GM21447 (cell line): ENCODE measurements around the gene SPSB1.

Experiments
- ATAC-seq: cut with Tn5 transposase; IDR thresholded peaks from one replicate; pipeline ENCODE4 v1.9.1; 2021; ENCODE audit not compliant: unreplicated experiment

Gene SPSB1

GRCh38 chr1:9340864-9341263 is 48.2 kb downstream of the SPSB1 start:
- ATAC-seq, result no peak

DNA sequence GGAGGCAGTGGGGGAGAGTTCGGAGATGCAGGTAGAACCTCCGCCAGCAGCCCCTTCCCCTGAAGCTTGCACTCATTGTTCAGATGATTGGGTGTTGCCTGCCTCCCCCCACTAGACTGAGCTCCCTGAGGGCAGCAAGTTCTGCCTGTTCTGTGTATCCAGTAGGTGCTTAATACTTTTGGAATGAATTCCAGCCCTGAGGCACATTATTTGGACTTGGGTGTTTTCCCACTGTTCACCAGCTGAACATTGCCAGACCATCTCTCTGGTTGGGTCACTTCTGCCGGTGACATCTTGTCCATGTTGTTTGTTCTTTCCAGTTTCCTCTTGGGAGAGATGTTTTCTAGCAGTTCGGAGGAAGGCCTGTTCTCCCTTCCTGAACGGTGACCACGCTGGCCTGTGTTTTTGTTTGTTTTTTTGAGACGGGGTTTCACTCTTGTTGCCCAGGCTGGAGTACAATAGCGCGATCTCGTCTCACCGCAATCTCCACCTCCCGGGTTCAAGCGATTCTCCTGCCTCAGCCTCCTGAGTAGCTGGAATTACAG is 48.7 kb downstream of the SPSB1 start:
- ATAC-seq, result no peak

DNA sequence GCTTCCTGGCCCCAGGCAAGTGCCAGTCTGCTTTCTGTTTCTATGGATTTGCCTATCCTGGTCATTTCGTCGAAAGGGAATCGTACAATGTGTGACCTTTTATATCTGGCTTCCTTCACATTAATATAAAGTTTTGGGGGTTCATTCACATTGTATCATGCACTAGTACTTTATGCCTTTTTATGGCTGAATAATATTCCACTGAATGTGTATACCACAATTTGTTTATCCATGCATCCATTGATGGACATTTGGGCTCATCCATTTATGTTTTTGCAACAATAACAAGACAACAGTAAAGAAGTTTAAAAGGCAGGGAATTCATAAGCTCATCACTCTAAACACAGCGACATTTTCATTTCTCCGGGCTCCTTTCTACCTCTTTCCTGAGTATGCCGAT is 50.6 kb downstream of the SPSB1 start:
- ATAC-seq, result no peak

- no peak for ATAC-seq
Observed at GRCh38 chr1:9344426-9345200, 51.9 kb downstream of the SPSB1 start.

- ATAC-seq, result no peak
Observed at GRCh38 chr1:9345471-9345870, 52.8 kb downstream of the SPSB1 start.

- ATAC-seq, result no peak
Observed at GRCh38 chr1:9345922-9346321, 53.2 kb downstream of the SPSB1 start.

GRCh38 chr1:9346566-9346965 is 53.9 kb downstream of the SPSB1 start:
- no peak for ATAC-seq

- ATAC-seq, result no peak
Observed at GRCh38 chr1:9347095-9347850, 54.6 kb downstream of the SPSB1 start.

DNA sequence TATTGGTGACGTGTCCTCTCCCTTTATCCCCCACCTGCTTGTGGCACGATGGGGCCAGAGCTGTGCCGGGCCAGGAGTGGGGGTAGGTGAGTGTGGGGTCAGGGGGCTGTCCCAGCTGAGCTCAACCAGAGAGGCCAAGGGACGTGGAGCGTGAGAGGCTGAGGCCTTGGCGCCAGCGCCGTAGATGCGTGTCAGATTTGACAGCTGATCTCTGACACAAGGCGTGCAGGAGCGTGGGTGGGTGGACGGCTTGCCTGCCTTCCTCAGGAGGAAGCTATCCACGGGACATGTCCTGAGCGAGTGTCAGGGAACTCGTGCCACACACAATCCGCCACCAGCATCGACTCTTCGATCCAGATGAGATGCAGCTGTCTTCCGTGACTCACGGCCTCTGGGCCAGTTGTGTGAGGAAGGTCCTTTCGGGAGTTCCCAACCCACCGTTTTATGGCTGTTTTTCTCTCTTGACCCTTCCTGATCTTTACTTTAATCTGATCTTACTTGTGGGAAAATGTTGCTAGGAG is 56.7 kb downstream of the SPSB1 start:
- ATAC-seq, result no peak

GRCh38 chr1:9350013-9350908 is 57.6 kb downstream of the SPSB1 start:
- no peak for ATAC-seq

DNA sequence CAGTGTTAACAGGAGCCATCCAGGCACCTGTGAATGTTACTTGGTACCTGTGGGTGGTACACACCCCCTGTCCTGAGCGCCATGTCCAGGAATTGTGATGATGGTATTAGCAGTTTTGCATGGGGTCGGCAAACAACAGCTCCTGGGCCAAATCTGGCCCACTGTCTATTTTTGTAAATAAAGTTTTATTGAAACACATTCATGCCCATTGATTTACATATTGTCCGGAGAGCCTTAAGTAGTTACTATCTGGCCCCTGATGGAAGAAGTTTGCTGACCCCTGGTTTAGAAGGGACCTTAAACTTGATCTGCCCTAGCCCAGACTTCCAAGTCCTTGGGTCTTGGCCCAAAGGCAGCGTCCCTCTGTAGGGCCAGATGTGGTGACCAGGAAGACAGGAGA is 58.3 kb downstream of the SPSB1 start:
- ATAC-seq, result no peak

DNA sequence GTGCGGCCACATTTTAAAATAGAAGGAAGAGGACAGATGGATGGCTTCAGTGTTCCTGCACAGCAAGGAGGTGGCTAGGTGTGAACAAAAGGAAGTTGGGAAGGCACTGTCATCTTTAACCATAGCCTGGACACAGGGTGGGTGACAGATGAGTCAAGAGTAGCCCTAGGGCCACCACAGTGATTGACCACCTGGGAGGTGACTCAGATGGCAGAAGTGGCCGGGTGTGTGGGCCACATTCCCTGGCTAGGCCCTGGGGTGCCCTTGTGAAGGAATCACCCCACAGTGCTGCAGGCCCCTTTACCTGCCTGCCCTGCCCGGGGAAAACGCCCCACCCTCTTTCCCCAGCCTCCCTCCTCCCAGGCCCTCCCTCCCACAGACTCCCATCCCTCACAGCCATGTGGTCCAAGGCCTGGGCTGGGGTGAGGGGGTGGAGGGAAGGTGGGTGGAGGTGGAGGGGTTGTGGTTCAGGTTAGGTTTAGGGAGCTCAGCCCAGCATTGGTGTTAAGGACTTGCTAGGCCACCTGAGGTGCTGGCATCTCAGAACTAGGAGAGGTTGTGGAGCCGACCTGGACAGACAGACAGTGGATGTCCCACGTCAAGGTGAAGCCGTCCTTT is 59.1 kb downstream of the SPSB1 start:
- ATAC-seq, result no peak

- ATAC-seq, result no peak
Observed at GRCh38 chr1:9352377-9353134, 59.9 kb downstream of the SPSB1 start.

DNA sequence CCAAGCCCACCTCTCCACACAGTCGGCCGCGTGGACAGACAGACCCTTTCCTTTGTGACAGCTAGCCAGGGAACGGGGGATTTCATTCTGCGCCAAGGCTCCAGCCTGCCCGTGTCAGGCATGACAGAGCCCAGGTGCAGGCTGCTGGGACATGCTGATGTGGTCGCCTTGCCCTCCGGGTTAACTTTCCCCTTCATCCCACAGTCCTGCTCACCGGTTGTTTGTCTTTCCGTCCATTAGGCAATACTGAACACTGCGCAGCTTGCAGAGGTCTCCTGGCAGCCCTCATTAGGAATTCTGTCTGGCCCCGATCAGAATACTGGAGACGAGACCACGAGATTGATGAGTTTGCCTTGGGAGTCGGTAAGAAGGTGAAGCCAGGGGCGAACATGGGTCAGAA is 62.8 kb downstream of the SPSB1 start:
- ATAC-seq, result no peak

GRCh38 chr1:9356021-9356420 is 63.3 kb downstream of the SPSB1 start:
- ATAC-seq, result no peak

GRCh38 chr1:9356829-9357466 is 64.3 kb downstream of the SPSB1 start:
- ATAC-seq, result no peak

- no peak for ATAC-seq
Observed at GRCh38 chr1:9357958-9358357, 65.3 kb downstream of the SPSB1 start.

DNA sequence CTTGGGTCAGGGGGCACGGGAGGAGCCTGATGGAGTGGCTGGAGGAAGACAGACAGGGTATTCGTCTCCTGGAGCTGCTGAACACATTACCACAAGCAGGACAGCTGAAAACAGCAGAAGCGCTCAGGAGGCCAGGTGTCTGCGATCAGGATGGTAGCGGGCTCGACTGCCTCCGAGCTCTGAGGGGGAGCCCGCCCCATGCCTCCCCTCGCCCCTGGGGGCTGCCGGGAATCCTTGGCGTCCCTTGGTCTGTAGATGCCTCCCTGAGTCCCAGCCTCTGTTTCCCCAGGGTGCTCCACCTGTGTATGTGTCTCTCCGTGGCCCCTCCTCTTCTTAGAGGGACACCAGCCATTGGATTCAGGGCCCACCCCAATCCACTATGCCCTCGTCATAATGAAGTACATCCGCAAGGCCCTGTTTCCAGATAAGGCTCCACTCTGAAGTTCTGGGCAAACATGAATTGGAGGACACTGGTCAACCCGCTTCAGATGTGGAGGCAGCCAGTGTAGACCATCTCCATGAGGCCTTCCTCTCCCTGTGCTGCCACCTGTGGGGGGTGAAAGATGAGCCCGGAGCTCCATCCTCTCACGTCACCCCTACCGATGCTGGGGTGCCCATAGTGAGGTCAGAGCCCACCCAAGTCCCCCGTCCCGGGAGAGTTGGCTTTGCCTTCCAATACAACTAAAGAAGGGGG is 67.8 kb downstream of the SPSB1 start:
- ATAC-seq, result no peak
